Measurements from ENCODE around the gene SIGLEC6.

The SIGLEC6 gene

GRCh38 chr19:51529301-51529700 lies 2.2 kb downstream of the SIGLEC6 start:
- no peak for DNase-seq (ENCODE audit: low spot score)
- no peak for TF ChIP-seq CTCF (IDR thresholded peaks at IDR 0.05; ENCODE audit: extremely low read depth, insufficient read depth, missing control alignments)
- in situ Hi-C loops (cut with MboI; ENCODE audit: low pct_unique_long_range_greater_than_20kb, low sequenced_read_pairs, unreplicated experiment): no loop called here

- in situ Hi-C loops (cut with MboI; ENCODE audit: low pct_unique_long_range_greater_than_20kb, low sequenced_read_pairs, unreplicated experiment): no loop called here
- no peak for DNase-seq (ENCODE audit: low spot score)
- no peak for TF ChIP-seq CTCF (IDR thresholded peaks at IDR 0.05; ENCODE audit: extremely low read depth, insufficient read depth, missing control alignments)
Observed at GRCh38 chr19:51525651-51526050, 5.8 kb downstream of the SIGLEC6 start.

- in situ Hi-C loops (cut with MboI; ENCODE audit: low pct_unique_long_range_greater_than_20kb, low sequenced_read_pairs, unreplicated experiment): no loop called here
- no peak for TF ChIP-seq CTCF (IDR thresholded peaks at IDR 0.05; ENCODE audit: extremely low read depth, insufficient read depth, missing control alignments)
- DNase-seq (ENCODE audit: low spot score): no peak
Observed at GRCh38 chr19:51524666-51525264, 6.7 kb downstream of the SIGLEC6 start.

DNA sequence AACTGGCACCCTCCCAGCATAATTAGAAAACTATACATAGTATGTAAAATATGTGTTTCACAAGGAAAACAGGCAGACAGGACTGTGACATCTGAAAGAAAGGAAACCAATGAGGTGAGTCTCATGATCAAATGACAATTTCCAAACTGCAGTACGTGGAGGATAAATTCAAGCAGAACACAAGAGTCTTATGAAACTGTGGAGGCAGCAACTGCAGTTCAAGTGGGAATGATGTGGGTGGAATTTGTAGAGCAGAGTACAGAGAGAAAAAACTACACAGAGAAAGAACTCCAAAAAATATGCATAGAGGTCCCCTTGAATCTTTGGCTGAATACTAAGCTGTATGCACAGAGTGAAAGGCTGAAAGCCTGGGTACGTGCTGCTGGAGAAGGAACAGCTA lies 9.7 kb downstream of the SIGLEC6 start:
- TF ChIP-seq CTCF (IDR thresholded peaks at IDR 0.05; ENCODE audit: extremely low read depth, insufficient read depth, missing control alignments): no peak
- in situ Hi-C loops (cut with MboI; ENCODE audit: low pct_unique_long_range_greater_than_20kb, low sequenced_read_pairs, unreplicated experiment): no loop called here
- no peak for DNase-seq (ENCODE audit: low spot score)

DNA sequence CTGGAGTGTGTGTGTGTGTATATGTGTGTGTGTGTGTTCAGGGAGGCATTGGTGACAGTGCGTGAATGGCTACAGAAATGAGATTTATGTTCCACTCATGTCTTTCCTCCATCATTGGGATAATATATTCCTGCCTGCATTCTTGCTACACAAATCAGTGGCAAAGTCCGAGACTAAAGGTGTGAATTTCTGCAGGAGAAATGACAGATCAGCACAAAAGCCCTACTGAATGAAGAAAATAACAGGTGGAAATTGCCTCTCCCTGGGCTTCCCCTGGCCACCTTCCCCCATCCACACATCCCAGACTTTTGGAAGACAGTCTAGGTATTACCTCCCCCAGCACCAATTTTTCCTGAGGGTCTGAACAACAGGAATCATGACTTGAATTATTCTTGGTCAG lies 10.1 kb downstream of the SIGLEC6 start:
- TF ChIP-seq CTCF (IDR thresholded peaks at IDR 0.05; ENCODE audit: extremely low read depth, insufficient read depth, missing control alignments): no peak
- in situ Hi-C loops (cut with MboI; ENCODE audit: low pct_unique_long_range_greater_than_20kb, low sequenced_read_pairs, unreplicated experiment): no loop called here
- no peak for DNase-seq (ENCODE audit: low spot score)

GRCh38 chr19:51520728-51521127 lies 10.7 kb downstream of the SIGLEC6 start:
- in situ Hi-C loops (cut with MboI; ENCODE audit: low pct_unique_long_range_greater_than_20kb, low sequenced_read_pairs, unreplicated experiment): no loop called here

More at GRCh38 chr19:51520728-51521127, 10.7 kb downstream of the SIGLEC6 start:
- no peak for TF ChIP-seq CTCF (IDR thresholded peaks at IDR 0.05; ENCODE audit: extremely low read depth, insufficient read depth, missing control alignments)
- DNase-seq (ENCODE audit: low spot score): no peak

All from GM13977 (cell line).